CD4-positive, alpha-beta T cell treated with Interleukin-17A for 4 hours (primary cell): ENCODE data around the gene LRRC59.
A peak's percentile ranks its signal among the peaks of the same experiment; 100 is the strongest.

Experiments
- DNase-seq: peaks from one replicate; pipeline ENCODE4 v3.0.0-alpha.2; 2020; ENCODE audit warnings: mixed read lengths

Gene LRRC59

GRCh38 chr17:50381920-50382319, 15.4 kb downstream of the LRRC59 start:
- no peak for DNase-seq

GRCh38 chr17:50381260-50381815, 16.0 kb downstream of the LRRC59 start:
- no peak for DNase-seq

- no peak for DNase-seq
These were observed 16.7 kb downstream of the LRRC59 start for GRCh38 chr17:50380369-50381259.

- no peak for DNase-seq
These were observed 17.8 kb downstream of the LRRC59 start for GRCh38 chr17:50379351-50380132.

- DNase-seq, result no peak
These were observed 21.3 kb downstream of the LRRC59 start for GRCh38 chr17:50375858-50376538.

GRCh38 chr17:50373705-50374104, 23.6 kb downstream of the LRRC59 start:
- DNase-seq, result no peak

GRCh38 chr17:50372758-50373556, 24.4 kb downstream of the LRRC59 start, which contains the start of the genes EME1 and MRPL27:
Gene EME1, plus strand, starts transcription at chr17:50373229. Its CDS starts 1,980 bp downstream, at chr17:50375209.
Gene MRPL27, minus strand, starts transcription at chr17:50373184. Its CDS starts 14 bp downstream, at chr17:50373170.
- DNase-seq, result peak; percentile 88

- DNase-seq, result no peak
These were observed 25.0 kb downstream of the LRRC59 start for GRCh38 chr17:50372222-50372757.

GRCh38 chr17:50371526-50371925, 25.8 kb downstream of the LRRC59 start:
- DNase-seq, result no peak

GRCh38 chr17:50370052-50370451, 27.3 kb downstream of the LRRC59 start:
- DNase-seq, result no peak

- DNase-seq, result no peak
These were observed 29.9 kb downstream of the LRRC59 start for GRCh38 chr17:50367401-50367800.

GRCh38 chr17:50365649-50366393, 31.5 kb downstream of the LRRC59 start:
- no peak for DNase-seq

- DNase-seq, result no peak
These were observed 32.2 kb downstream of the LRRC59 start for GRCh38 chr17:50365165-50365564.

- no peak for DNase-seq
These were observed 32.6 kb downstream of the LRRC59 start for GRCh38 chr17:50364715-50365114.

GRCh38 chr17:50364061-50364458, 33.3 kb downstream of the LRRC59 start:
- no peak for DNase-seq

GRCh38 chr17:50363217-50364060, 33.9 kb downstream of the LRRC59 start:
- no peak for DNase-seq

- DNase-seq, result no peak
These were observed 34.7 kb downstream of the LRRC59 start for GRCh38 chr17:50362661-50363060.

GRCh38 chr17:50361561-50362480, 35.5 kb downstream of the LRRC59 start:
- peak; percentile 70 for DNase-seq
